Lower leg skin (tissue), 3 donors: Measurements from ENCODE around the gene PCDHGC4.

Experiments
- POLR2A ChIP-seq, 2 donors: fragments of 450-650 bp; IDR thresholded peaks; one replicate each; pipeline ENCODE4 v1.6.1; 2016 to 2017; ENCODE audit warnings: antibody characterized with exemption in 2 of 2, mild to moderate bottlenecking in 1 of 2, moderate library complexity in 1 of 2
- TF ChIP-seq, protein P1 (sequence below), 3 donors: fragments of 450-650 bp; IDR thresholded peaks; one replicate each; pipeline ENCODE4 v1.5.1; 2016; ENCODE audit warnings: antibody characterized with exemption in 3 of 3, mild to moderate bottlenecking in 3 of 3, moderate library complexity in 2 of 3

DNA sequence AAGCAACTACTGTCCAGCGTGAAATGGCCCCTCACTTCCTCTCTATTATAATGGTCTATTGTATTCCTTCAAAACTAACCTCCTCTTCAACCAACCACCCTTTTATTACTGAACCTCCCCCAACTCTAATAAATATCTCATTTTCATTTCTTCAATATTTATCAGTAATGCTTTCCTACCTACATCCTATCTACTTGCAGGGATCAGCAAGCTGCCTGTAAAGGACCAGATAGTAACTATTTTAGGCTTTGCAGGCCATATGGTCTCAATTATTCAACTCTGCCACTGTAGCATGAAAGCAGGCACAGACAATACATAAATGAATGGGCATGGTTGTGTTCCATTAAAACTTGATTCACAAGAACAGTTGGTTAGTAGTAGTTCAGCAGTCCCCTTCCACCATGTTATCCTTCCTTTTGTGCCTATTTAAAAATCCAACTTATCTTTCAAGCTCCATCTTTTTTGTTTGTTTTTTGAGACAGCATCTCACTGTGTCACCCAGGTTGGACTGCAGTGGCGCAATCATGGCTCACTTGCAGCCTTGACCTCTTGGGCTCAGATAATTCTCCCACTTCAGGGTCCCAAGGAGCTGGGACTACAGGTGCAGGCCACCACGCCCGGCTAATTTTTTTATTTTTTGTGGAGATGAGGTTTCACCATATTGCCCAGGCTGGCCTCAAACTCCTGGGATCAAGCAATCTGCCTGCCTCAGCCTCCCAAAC lies 49.8 kb downstream of the PCDHGC4 start:
- TF ChIP-seq, protein P1, sequence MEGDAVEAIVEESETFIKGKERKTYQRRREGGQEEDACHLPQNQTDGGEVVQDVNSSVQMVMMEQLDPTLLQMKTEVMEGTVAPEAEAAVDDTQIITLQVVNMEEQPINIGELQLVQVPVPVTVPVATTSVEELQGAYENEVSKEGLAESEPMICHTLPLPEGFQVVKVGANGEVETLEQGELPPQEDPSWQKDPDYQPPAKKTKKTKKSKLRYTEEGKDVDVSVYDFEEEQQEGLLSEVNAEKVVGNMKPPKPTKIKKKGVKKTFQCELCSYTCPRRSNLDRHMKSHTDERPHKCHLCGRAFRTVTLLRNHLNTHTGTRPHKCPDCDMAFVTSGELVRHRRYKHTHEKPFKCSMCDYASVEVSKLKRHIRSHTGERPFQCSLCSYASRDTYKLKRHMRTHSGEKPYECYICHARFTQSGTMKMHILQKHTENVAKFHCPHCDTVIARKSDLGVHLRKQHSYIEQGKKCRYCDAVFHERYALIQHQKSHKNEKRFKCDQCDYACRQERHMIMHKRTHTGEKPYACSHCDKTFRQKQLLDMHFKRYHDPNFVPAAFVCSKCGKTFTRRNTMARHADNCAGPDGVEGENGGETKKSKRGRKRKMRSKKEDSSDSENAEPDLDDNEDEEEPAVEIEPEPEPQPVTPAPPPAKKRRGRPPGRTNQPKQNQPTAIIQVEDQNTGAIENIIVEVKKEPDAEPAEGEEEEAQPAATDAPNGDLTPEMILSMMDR (IDR thresholded peaks at IDR 0.05): no peak
- no peak for TF ChIP-seq POLR2A (IDR thresholded peaks at IDR 0.05)
